Adrenal gland (tissue), 5 donors: ENCODE results near the gene RAB20.
"Not testable (repeated sequence)": the region's sequence is repeated elsewhere in the genome, so short reads cannot be mapped to it uniquely, and the experiment has no call there.

Source experiments
- CTCF ChIP-seq, 6 experiments: fragments of 450-650 bp in 4 of 6; fragments of 200-600 bp in 2 of 6; sonication (generic) in 1 of 6; IDR thresholded peaks; 1 replicate in 5 of 6; 2 replicates in 1 of 6; pipeline versions ENCODE4 v1.5.1 to v1.8.0; 2016 to 2021; ENCODE audit warnings: antibody characterized with exemption in 6 of 6, mild to moderate bottlenecking in 2 of 6, moderate library complexity in 1 of 6
- POLR2A ChIP-seq, 2 donors: fragments of 450-650 bp; IDR thresholded peaks; one replicate each; pipeline ENCODE4 v1.6.1; 2017; ENCODE audit warnings: antibody characterized with exemption in 2 of 2, mild to moderate bottlenecking in 2 of 2, moderate library complexity in 1 of 2
- donor health status: DM: no; HTN: no; CAD: no.

DNA sequence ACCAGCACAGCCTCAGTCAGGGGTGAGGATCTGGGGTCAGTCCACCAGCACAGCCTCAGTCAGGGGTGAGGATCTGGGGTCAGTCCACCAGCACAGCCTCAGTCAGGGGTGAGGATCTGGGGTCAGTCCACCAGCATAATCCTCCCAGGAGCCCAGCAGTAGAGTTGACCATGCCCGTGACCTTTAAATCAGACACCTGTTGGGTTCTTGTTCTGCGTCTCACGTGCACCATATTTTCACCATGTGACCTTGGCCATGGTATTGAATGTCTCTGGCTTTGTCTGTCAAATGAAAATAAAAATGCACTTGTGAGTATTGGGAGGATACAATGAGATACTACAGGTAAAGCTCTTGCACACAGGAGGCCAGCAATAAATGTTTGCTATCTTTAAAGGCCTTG is 63.6 kb downstream of the RAB20 start:
- not testable (repeated sequence) for TF ChIP-seq CTCF, POLR2A (IDR thresholded peaks at IDR 0.05)
